GM23248 (cell line): ENCODE data around the gene TUBG1.

Source experiments
- EZH2 ChIP-seq: fragments of 200-600 bp; sonication (generic); IDR thresholded peaks from 2 replicates; pipeline ENCODE4 v1.6.1; 2018; ENCODE audit warnings: antibody characterized with exemption, mild to moderate bottlenecking; ENCODE audit not compliant: insufficient read depth, poor library complexity, severe bottlenecking
- EZH2phosphoT487 ChIP-seq: fragments of 200-600 bp; sonication (generic); IDR thresholded peaks from 2 replicates; pipeline ENCODE4 v1.6.1; 2018; ENCODE audit warnings: antibody characterized with exemption, moderate library complexity, mild to moderate bottlenecking, low read depth; ENCODE audit not compliant: insufficient read depth

GRCh38 chr17:42659079-42659931, 49.8 kb downstream of the TUBG1 start, which contains the start of gene TUBG2:
- no peak for TF ChIP-seq EZH2
- no peak for TF ChIP-seq EZH2phosphoT487
